DMS153 treated with DMSO at 0.1 percent for 48 hours (cell line): ENCODE data around the gene SPTBN5.
"Not testable (repeated sequence)": the region's sequence is repeated elsewhere in the genome, so short reads cannot be mapped to it uniquely, and the experiment has no call there.

Source experiments
- DNase-seq: peaks from one replicate; lab custom pipeline; 2025; ENCODE audit not compliant: unreplicated experiment; lab: John Stamatoyannopoulos, UW

Gene SPTBN5

DNA sequence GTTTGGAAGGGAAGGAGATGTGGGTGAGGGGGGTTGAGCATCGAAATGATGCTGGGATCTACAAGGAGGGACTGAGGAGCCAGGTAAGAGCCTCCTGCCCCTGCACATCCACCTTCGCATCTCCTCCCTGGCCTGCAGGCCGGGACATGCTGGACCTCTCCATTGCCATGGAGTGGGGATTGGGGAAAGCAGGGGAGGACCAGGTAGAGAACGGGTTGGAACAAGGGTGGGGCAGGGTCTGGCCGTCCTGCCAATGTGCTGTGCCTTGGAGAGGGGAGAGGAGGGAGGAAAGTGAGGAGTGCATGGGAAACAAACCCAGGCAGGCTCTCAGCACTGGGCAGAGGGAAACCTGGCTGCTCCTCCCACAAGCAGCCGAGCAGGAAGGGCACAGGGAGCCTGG is 44.6 kb downstream of the SPTBN5 start:
- no peak for DNase-seq

- no peak for DNase-seq
Observed at GRCh38 chr15:41848631-41849030, 45.2 kb downstream of the SPTBN5 start.

- DNase-seq = no peak
Observed at GRCh38 chr15:41847981-41848380, 45.9 kb downstream of the SPTBN5 start.

DNA sequence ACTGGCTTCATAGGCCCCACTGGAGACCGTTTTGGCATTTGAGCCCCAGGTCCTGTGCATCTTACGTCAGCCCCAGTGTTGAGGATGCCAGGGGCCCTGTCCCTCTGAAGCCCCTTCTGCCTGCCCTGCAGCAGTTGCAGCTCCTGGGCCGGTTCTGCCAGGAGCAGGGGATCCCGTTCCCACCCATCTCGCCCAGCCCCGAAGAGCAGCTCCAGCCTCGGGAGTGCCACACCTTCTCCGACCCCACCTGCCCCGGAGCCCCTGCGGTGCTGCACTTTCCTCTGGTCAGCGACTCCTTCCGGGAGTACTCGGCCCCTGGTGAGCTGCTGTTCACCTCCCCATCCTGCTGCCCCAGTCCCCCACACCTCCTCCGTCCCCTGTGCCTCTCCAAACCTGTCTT is 46.6 kb downstream of the SPTBN5 start:
- no peak for DNase-seq

GRCh38 chr15:41844814-41845213 is 49.0 kb downstream of the SPTBN5 start:
- DNase-seq = no peak

DNA sequence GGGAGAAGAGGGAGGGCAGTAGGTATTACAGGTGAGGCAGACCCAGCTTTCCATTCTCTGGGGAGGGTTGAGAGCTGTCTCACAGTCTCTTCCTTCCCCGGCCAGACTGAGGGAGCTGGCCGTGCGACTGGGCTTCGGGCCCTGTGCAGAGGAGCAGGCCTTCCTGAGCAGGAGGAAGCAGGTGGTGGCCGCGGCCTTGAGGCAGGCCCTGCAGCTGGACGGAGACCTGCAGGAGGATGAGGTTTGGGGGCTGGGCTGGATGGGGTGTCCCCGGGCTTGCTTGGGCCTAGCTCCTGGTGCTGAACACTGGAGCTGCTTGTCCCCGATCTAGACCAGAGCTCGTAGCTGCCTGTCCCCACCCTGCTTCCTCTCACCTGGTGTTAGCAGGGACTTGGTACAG is 50.3 kb downstream of the SPTBN5 start:
- DNase-seq = no peak

DNA sequence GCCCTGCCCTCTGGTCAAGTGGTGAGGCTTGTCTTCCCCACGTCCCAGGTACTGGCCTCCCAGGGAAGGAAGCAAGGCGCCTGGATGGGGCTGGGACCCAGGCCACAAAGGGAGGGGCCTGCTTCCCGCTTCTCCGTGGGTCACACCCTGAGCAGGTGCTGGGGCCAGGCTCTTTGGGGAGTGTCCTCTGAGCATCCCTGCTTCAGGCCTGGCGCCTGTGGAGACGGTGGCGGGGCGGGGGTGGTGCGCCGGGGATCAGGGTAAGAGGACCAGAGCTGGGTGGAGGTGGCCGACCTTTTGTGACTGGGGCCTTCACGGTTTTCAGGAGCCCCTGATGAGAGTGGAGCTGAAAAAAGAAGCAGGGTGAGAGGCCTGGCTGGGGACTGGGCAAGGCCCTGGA is 51.6 kb downstream of the SPTBN5 start:
- no peak for DNase-seq

DNA sequence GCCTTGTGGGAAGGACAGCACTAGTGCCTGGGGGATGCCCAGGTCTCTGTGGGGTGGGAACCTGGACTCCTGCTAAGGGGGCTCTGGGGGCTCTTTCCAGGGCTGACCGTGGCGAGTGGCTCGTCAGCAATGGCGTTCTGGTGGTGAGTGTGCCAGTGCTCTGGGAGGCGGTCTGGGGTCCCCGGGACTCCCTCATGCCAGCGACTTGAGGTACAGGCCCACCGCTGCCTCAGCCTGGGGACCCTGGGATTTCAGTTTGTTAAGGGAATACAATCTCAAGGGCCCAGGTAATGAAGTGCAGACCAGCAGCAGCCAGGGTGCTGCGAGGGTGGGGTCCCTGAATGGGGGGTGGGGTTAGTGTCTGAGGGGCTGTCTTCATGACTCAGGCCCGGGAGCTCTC is 52.7 kb downstream of the SPTBN5 start:
- DNase-seq = no peak

DNA sequence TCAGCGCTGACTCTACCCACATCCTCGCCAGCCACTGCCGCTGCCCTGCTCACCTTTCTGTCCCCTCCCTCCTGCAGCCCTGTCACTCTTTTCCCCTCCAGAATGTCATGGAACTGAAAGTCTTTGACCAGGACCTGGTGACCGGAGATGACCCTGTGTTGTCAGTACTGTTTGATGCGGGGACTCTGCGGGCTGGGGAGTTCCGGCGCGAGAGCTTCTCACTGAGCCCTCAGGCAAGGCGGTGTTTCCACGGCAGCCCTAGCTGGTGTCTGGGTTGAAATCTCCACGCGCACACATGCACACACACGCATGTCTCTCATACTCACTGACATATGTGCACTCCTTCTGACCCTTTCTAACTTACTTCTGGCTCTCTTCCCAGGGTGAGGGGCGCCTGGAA is 53.2 kb downstream of the SPTBN5 start:
- no peak for DNase-seq

DNA sequence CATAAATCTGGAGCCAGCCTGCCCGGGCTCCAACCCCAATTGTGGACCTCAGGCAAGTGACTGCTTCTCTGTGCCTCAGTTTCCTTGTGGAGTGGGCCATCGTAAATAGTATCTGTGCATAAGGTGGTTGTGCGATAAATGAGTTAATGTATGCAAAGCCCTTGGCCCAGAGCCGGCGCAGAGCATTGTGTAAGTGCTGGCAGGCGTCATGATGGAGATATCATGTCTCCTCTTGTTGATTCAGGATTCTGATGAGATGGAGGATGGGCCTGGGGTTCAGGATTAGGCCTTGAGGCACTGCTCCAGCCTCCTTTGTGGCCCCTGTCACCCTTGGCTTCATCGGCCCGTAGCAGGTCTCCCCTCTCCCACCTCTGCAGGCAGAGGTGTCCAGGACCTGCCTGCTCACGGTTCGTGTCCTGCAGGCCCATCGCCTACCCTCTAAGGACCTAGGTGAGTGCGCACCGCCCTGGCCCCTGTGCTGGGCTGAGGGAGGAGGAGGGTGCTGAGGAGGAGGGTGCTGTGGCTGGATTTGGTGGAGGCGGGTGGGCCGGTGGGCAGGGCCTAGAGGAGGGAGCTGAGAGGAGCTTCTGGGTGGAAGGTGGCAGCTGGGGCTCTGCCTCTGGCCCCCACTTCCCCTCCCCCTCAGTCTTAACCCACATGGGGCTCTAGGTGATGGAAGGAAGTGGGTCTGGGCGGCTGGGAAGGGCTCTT is 53.9 kb downstream of the SPTBN5 start:
- DNase-seq = no peak

GRCh38 chr15:41838400-41838897 is 55.4 kb downstream of the SPTBN5 start, which contains the start of gene PLA2G4B:
Gene PLA2G4B (plus strand): TSS chr15:41838847. CDS start chr15:41838914, 67 bp downstream.
- no peak for DNase-seq

DNA sequence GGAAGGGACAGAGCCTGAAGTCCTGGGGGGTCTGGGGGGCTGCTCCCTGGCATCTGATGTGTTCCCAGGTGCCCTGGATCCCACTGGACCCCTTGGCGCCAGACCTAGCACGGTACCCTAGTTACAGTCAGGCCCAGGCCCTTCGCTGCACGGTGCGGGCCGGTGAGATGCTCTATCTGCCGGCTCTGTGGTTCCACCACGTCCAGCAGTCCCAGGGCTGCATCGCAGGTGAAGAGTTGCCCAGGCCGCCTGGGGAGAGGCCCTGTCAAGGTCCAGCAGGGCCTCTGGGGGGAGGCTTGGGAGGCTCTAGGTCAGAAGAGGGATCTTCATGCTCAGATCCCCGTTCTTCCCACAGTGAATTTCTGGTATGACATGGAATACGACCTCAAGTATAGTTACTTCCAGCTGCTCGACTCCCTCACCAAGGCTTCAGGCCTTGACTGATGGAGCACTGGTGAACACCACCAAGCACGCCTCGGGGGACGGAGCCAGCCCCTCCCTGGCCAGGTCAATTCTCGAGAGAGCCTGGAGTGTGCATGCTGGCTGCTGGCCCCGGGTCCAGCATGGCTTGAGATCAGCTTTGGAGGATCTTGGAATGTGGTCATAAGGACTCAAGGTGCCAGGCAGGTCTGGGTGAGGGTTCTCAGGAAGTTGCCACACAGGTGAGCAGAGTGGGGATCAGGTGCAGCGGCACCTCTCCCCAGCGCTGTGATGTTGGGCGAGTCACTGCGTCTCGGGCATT is 57.0 kb downstream of the SPTBN5 start:
- no peak for DNase-seq

- DNase-seq = no peak
Observed at GRCh38 chr15:41836073-41836472, 57.8 kb downstream of the SPTBN5 start.

- no peak for DNase-seq
Observed at GRCh38 chr15:41834096-41834495, 59.8 kb downstream of the SPTBN5 start.

- DNase-seq = peak; percentile 41
Observed at GRCh38 chr15:41832875-41833274, 61.0 kb downstream of the SPTBN5 start.

DNA sequence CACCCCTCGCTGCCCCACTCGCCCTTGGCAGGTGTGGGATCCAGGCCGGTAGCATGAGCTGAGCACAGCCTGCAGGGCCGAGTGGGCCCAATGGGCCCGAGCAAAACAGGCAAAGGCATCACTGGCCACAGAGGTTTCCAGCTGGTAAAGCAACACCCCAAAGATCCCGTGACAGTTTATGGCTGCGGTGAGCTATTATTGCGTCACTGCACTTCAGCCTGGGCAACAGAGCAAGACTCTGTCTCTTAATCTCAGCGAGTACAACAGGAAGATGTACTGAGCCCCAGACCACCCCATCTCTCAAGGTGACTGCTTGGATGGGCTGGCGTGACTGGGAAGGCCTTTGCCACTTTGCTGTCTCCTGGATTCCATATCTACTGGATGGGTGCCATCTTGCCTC is 61.6 kb downstream of the SPTBN5 start:
- no peak for DNase-seq

GRCh38 chr15:41831291-41831690 is 62.6 kb downstream of the SPTBN5 start:
- DNase-seq = not testable (repeated sequence)

DNA sequence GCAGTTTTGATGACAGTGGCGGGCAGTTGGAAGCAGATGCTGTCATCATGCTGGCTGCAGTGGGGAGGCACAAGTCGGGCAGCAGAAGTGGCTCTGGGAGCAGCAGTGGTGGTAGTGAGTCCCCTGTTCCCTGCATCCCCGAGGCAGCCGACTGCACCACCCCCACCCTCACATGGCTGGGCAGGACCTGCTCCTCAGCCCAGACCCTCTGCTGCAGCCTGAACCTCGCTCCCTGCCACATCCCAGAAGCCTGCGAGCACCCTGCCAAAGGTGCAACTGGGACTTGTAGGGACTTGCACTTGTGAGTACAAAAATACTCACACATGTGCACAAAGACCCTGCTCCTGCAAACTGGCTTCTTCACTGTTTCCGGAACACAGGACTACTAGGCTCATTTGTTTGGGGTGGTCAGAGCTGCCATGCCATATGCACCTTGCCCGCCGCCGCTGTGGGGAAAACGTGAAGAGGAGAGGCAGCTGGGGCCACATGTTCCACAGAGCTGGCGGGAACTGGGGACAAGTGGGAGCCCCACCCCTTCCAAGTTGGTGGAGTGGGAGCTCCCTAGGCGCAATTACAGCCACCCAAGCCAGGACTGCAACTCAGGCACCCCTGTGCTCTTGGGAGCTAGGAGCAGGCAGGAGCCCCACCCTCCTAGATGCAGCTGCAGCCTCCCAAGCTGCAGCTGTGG is 63.8 kb downstream of the SPTBN5 start:
- no peak for DNase-seq

GRCh38 chr15:41828807-41829141 is 65.1 kb downstream of the SPTBN5 start:
- DNase-seq = no peak

DNA sequence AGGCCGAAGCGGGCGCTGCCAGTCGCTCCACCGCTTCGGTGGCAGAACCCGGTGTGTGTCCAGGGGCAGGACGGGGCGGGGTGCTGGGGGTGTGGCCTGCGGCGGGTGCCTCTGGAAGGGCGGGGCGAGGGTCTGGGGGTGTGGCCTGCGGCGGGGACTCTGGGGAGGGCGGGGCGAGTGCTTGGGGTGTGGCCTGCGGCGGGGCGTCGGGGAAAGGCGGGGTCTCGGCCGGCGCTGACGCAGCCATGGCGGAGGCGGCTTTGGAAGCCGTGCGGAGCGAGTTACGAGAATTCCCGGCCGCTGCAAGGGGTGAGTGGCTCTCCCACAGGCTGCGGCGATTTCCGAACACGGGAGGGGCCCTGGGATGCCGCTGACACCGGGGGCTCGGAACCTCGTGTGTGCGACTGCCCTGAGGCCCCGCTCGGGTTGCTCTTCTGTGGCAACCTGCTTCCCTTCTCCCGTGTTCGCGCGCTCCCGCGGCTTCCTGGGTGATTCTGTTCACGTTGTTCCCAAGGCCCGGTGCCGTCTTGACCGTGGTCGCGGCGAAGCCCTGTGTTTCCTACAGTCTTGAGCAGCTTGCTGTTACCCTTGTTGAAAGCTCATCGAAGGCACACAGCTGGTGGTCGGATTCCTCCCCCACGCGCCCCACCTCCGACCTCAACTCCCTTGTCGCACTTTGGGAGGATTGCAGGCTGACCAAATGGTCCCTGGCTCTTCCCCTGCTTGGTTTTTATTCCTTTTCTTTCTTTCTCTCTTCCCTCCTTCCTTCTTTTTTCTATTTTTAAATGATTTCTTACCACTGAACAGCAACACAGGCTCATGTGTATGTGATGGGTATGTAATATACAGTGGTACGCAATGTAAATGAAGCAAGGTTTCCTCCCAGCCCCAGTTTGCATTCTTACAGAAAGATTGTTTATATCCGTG is 65.7 kb downstream of the SPTBN5 start, which contains the start of gene JMJD7:
Gene JMJD7 (plus strand): TSS at position 213 of the 927 bp plus-strand sequence. CDS start 33 bp downstream, at position 246.
- DNase-seq = peak; percentile 7
